GM12891 (cell line): Measurements from ENCODE around the gene EVA1A.

Source experiments
- POLR2A ChIP-seq: IDR thresholded peaks from 2 replicates; pipeline ENCODE4 v1.6.1; 2011; ENCODE audit warnings: low read depth, low read length, control low read depth
- POLR2AphosphoS5 ChIP-seq: IDR thresholded peaks from 2 replicates; pipeline ENCODE4 v1.6.1; 2011; ENCODE audit warnings: low read depth, low read length, control low read depth
- POU2F2 ChIP-seq: IDR thresholded peaks from 2 replicates; pipeline ENCODE4 v1.6.1; 2011; ENCODE audit warnings: low read depth, mild to moderate bottlenecking, control low read depth, low read length, moderate library complexity
- TAF1 ChIP-seq: IDR thresholded peaks from 2 replicates; pipeline ENCODE4 v1.6.1; 2011; ENCODE audit warnings: low read depth, low read length, control low read depth

- no peak for TF ChIP-seq POLR2AphosphoS5
- TF ChIP-seq POLR2A: no peak
- no peak for TF ChIP-seq TAF1
- TF ChIP-seq POU2F2: no peak
These were observed 79.5 kb downstream of the EVA1A start for GRCh38 chr2:75480971-75481836.
